SKM-1 treated with dmso at 0.1 percent for 144 hours (cell line): ENCODE measurements around the gene GOLGA8R.
"Not testable (repeated sequence)": the region's sequence is repeated elsewhere in the genome, so short reads cannot be mapped to it uniquely, and the experiment has no call there.

Source experiments
- DNase-seq: peaks from one replicate; lab custom pipeline; 2025; ENCODE audit not compliant: unreplicated experiment; lab: John Stamatoyannopoulos, UW

The GOLGA8R gene

GRCh38 chr15:30355043-30355442 lies 59.0 kb downstream of the GOLGA8R start:
- not testable (repeated sequence) for DNase-seq
